Thoracic aorta (tissue), 2 donors: ENCODE results near the gene KRT79. TPM values are rescaled to one million over a fixed set of nuclear protein-coding genes. Genes with fewer than 3 reads are reported as not detected.

Experiments used
- ATAC-seq: fragments of 150-250 bp; one replicate; pipeline ENCODE4 v1.8.0; 2017; ENCODE audit warnings: low read depth; ENCODE audit not compliant: insufficient number of reproducible peaks, low FRiP score
- DNase-seq: peaks from one replicate; pipeline ENCODE4 v3.0.0-alpha.2; 2020; ENCODE audit warnings: low spot score
- H3K27ac ChIP-seq, 2 donors: fragments of 200-600 bp; sonication (generic); 1 replicate in 1 of 2; 2 replicates in 1 of 2; pipeline ENCODE4 v1.5.1; 2016; ENCODE audit warnings: mild to moderate bottlenecking in 2 of 2, moderate library complexity in 2 of 2
- H3K27me3 ChIP-seq: fragments of 200-600 bp; sonication (generic); replicated peaks from 2 replicates; pipeline ENCODE4 v1.6.0; 2016; ENCODE audit warnings: mild to moderate bottlenecking; ENCODE audit not compliant: insufficient read depth
- H3K36me3 ChIP-seq: fragments of 200-600 bp; sonication (generic); one replicate; pipeline ENCODE4 v1.5.1; 2016
- H3K4me1 ChIP-seq, 2 donors: fragments of 200-600 bp; sonication (generic); 1 replicate in 1 of 2; 2 replicates in 1 of 2; pipeline versions ENCODE4 v1.5.1 to v1.6.0; 2016; ENCODE audit warnings: low read depth in 2 of 2, mild to moderate bottlenecking in 1 of 2; ENCODE audit not compliant: control insufficient read depth in 1 of 2
- H3K4me3 ChIP-seq: fragments of 200-600 bp; sonication (generic); 2 replicates; pipeline ENCODE4 v1.5.1; 2016; ENCODE audit warnings: mild to moderate bottlenecking
- H3K9me3 ChIP-seq: fragments of 200-600 bp; sonication (generic); 2 replicates; pipeline ENCODE4 v1.5.1; 2016
- CTCF ChIP-seq: fragments of 200-600 bp; sonication (generic); IDR thresholded peaks from one replicate; pipeline ENCODE4 v1.5.1; 2019; ENCODE audit warnings: antibody characterized with exemption
- total RNA-seq, 2 donors: library from RNA; depleted of rRNA; stranded (reverse); fragments of >200 nt; gene quantifications; one replicate each; pipeline versions ENCODE4 v1.1.0 to v1.2.3, GENCODE V29; 2016

The KRT79 gene
- total RNA-seq, 2 donors from 2014 or later: not detected

GRCh38 chr12:52789637-52790426, 44.3 kb downstream of the KRT79 start:
- no peak for DNase-seq
- H3K27ac ChIP-seq: no peak overlapping the region
- H3K4me1 ChIP-seq: no peaks in the 10 kb centered on the region
- no peaks in the 10 kb centered on the region for H3K27me3 ChIP-seq
- no peak for TF ChIP-seq CTCF
- H3K36me3 ChIP-seq: no peaks in the 10 kb centered on the region
- no peak overlapping the region for H3K4me3 ChIP-seq
- no peak for ATAC-seq
- no peaks in the 10 kb centered on the region for H3K9me3 ChIP-seq

GRCh38 chr12:52788876-52789636, 45.1 kb downstream of the KRT79 start:
- Histone ChIP-seq H3K9me3 (no peaks in the 10 kb centered on the region), H3K27me3 (no peaks in the 10 kb centered on the region), H3K36me3 (no peaks in the 10 kb centered on the region), H3K27ac (no peak overlapping the region), H3K4me1 (no peaks in the 10 kb centered on the region), H3K4me3 (no peak overlapping the region)
- TF ChIP-seq CTCF: no peak
- no peak for DNase-seq
- no peak for ATAC-seq

- no peaks in the 10 kb centered on the region for H3K9me3 ChIP-seq
- TF ChIP-seq CTCF: no peak
- ATAC-seq (no peak), DNase-seq (no peak)
- no peaks in the 10 kb centered on the region for H3K4me1 ChIP-seq
- H3K36me3 ChIP-seq: no peaks in the 10 kb centered on the region
- H3K27me3 ChIP-seq: no peaks in the 10 kb centered on the region
- no peak overlapping the region for H3K4me3 ChIP-seq
- no peak overlapping the region for H3K27ac ChIP-seq
Observed at GRCh38 chr12:52788192-52788875, 45.8 kb downstream of the KRT79 start.

GRCh38 chr12:52787324-52788191, 46.6 kb downstream of the KRT79 start:
- no peak for TF ChIP-seq CTCF
- ATAC-seq: no peak
- no peaks in the 10 kb centered on the region for H3K4me1 ChIP-seq
- H3K4me3 ChIP-seq: no peak overlapping the region
- no peaks in the 10 kb centered on the region for H3K27me3 ChIP-seq
- no peaks in the 10 kb centered on the region for H3K36me3 ChIP-seq
- no peaks in the 10 kb centered on the region for H3K9me3 ChIP-seq
- no peak for DNase-seq
- H3K27ac ChIP-seq: no peak overlapping the region
